GM21619 (cell line): ENCODE results near the gene PCGF3.
"Not testable (repeated sequence)": the region's sequence is repeated elsewhere in the genome, so short reads cannot be mapped to it uniquely, and the experiment has no call there.

Source experiments
- ATAC-seq: cut with Tn5 transposase; IDR thresholded peaks from one replicate; pipeline ENCODE4 v1.9.1; 2021; ENCODE audit not compliant: unreplicated experiment

Gene PCGF3

DNA sequence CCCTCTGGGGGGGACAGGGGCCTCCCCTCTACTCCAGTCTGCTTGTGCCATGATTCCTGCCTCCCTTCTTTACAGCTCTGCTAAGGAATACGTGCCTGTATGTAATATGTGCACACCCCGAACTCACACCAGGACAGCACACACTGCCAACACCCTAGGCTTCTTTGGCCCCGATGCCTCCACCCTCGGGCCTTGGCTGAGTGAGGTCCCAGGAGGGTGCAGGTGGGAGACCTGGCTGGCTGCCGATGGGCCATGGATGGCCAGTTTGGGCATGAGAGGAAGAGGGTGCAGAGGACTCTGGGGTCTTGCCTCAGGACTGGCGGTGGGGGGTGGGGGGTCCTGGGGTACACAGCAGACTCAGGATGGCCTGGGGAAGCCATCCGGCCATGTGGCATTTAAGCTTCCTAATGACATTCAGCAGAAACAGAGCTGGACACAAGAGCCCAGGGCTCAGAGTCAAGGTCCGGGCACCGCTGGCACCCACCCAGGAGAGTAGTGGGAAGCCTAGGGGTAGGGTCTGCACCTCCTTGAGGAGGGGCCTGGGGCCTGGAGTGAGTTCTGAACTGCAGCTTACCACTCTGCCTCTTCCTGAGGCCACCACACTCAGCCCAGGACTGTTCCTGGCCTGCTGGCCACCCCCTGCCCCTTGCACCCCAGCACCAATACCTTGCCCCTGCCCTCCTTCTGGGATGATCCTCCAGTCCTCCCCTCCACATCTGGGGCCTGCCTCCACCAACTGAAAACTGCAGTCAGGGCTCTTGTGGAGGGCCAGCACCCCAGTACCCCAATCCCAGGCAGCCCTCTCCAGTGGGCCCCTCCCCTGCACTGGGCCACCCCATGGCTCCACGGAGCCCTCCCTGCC lies 2.1 kb upstream of the PCGF3 start:
- no peak for ATAC-seq

DNA sequence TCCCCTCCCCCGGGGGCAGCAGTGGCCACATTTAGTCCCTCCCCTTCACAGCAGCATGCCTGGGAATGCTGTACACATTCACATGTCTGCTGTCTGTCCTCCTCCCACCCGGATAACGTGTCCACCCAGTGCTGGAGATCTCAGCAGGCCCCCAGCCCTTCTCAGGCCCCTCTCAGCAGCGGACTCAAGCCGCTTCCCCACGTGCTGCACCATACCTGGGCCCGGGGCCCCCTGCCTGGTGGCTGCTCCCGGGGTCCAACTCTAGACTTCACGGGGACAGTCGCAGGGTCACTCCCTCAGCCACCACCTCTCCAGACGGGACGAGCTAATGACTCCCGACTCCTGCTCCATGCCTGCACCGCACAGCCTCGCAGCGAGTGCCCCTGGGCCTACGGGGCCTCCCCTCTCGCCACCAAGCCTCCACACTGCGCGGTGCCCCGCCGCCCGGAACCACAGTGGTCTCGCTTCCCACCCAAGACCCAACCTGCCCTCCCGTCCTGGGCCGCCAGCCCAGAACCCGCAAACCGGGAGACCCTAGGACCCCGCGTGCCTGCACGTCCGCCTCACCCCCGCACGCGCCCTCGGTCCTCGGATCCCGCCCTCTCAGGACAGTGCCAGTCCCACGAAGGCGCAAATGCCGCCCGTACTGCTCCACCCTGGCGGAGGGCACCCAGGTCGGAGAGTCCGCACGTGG lies 1.3 kb upstream of the PCGF3 start:
- no peak for ATAC-seq

DNA sequence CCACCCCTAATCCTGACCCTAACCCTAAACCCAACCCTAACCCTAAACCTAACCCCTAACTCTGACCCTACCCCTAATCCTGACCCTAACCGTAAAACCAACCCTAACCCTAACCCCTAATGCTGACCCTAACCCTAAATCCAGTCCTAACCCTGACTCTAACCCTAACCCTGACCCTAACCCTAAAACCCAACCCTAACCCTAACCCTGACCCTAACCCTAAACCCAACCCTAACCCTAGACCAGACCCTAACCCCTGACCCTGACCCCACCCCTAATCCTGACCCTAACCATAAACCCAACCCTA lies 708 bp upstream of the PCGF3 start:
- no peak for ATAC-seq

DNA sequence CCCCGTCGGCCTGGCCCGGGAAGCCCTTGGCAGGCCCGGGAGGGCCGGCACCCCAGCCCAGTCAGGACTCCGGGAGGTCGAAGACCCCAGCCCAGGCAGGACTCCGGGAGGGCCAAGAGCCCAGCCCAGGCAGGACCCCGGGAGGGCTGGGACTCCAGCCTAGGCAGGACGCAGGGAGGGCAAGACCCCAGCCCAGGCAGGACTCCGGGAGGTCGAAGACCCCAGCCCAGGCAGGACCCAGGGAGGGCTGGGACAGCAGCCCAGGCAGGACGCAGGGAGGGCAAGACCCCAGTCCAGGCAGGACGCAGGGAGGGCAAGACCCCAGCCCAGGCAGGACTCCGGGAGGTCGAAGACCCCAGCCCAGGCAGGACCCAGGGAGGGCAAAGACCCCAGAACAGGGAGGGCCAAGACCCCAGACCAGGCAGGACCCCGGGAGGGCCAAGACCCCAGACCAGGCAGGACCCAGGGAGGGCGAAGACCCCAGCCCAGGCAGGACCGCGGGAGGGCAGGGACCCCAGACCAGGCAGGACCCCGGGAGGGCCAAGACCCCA lies 526 bp downstream of the PCGF3 start:
- ATAC-seq = not testable (repeated sequence)

DNA sequence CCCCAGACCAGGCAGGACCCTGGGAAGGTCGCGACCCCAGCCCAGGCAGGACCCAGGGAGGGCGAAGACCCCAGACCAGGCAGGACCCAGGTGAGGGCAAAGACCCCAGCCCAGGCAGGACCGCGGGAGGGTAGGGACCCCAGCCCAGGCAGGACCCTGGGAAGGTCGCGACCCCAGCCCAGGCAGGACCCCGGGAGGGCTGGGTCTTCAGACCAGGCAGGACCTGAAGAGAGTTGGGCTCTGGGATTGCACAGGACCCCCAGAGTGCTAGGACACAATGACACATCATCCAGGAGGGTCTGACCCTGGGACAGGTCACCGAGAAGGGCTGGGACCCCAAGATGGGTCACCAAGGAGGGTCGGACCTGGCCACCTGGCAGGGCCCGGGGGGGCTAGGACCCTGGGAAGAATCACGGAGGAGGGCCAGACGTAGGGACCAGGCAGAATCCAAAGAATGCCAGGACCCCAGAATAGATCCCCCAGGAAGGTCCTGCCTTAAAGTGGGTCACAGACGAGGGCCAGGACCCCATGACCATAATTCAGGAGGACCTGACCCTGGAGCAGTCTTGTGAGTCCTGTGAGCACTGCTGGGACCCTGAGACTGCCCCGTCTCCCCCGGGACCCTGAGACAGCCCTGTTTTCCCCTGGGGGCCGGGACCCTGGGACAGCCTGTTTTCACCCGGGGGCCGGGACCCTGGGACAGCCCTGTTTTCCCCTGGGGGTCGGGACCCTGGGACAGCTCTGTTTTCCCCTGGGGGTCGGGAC lies 1.4 kb downstream of the PCGF3 start:
- no peak for ATAC-seq

DNA sequence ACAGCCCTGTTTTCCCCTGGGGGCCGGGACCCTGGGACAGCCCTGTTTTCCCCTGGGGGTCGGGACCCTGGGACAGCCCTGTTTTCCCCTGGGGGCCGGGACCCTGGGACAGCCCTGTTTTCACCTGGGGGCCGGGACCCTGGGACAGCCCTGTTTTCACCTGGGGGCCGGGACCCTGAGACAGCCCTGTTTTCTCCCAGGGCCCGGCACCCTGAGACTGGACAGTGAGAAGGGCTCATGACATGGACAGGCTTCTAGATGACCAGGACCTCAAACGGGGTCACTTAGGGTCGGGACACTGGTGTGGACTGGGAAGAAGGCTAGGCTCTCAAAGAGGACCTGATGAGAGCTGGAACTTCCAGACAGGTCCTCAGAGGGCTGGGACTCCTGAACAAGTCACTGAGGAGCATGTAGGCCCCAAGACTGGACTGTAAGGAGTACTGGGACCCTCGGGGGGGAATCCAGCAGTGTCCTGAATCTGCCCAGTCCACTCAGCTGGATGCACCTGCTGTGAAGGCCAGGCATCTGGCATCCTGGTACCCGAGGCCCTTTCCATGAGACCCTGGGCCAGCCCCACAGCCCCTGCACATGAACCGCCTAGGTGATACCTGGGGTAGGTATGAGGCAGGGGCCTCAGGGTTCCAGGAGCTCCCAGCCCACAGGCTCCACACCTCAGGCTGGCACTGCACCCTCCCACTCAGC lies 2.4 kb downstream of the PCGF3 start:
- ATAC-seq = no peak

DNA sequence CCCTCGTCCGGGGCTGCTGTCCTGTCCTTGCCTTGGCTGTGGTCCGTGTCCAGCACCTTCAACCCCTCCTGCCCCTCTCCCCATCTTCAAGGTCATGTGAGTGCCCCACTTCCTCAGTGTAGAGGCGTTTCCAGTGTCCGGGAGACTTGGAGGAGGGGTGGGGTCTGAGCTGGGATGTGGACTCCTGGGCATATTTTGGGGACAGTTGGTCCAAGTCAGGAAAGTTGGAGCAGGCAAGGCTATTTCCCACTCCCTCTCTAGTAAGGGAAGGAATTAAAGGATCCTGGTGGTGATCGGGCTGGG lies 3.0 kb downstream of the PCGF3 start:
- no peak for ATAC-seq

DNA sequence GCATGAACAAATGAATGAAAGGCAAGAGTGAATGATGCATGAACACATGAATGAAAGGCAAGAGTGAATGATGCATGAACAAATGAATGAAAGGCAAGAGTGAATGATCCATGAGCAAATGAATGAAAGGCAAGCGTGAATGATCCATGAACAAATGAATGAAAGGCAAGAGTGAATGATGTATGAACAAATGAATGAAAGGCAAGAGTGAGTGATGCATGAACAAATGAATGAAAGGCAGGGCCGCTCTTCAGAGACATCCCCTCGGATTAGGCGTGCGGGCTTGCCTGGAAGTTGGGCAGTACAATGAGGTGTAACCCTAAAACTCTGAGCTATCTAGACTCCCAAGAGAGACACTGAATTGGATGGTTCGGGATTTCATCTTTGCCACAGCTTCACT lies 3.7 kb downstream of the PCGF3 start:
- ATAC-seq = no peak

DNA sequence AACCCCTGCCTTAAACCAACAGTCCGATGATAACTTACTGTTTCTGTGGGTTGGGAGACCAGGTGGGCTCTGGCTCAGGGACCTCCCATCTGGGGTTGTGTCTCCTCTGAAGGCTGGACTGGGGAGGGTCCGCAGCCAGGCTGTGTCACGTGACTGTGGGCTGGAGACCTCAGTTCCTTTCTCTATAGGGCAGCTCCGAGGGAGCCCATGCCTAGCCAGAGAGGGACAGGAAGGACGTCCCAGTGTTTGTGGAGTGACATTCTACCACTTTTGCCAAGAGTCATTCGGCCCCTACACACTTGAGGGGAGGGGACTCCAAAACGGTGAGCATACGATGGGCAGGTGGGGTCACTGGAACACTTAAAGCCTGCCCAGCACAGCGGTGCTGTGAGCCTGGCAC lies 4.5 kb downstream of the PCGF3 start:
- ATAC-seq = no peak

DNA sequence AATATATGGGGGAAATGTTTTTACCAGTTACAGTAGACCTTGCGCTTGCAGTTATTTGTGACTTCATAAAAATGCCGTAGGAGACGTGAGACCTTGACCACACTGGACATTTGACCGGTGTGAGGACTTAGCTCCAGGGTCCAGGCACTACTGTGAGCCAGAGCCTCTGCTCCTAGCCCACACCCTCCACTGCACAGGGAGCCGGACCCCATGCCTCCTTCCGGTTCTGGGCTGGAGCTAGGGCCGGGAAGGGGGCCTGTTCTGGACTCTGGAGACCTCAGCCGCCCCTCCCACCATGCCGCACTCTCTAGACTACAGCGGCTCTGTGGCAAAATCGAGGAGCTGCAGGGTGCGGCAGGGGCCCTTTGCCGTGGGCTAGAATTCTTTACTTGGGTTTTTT lies 5.3 kb downstream of the PCGF3 start:
- ATAC-seq = no peak

DNA sequence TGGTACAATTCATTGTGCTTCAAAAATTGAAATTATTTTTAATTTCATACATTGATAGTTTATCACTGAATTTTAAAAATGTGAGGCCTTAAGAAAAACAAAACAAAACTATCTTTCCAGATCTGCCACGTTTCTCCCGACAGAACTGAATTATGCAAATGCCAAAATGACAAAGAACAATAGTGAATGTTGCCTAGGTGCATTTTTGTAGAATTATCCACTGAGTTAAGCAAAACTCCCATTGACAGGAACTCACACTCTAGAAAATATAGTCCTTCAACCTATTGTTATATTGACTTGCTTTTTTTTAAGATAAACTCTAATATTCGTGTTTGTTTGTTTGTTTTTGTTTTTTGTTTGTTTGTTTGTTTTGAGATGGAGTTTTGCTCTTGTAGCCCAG lies 6.5 kb downstream of the PCGF3 start:
- ATAC-seq = no peak

DNA sequence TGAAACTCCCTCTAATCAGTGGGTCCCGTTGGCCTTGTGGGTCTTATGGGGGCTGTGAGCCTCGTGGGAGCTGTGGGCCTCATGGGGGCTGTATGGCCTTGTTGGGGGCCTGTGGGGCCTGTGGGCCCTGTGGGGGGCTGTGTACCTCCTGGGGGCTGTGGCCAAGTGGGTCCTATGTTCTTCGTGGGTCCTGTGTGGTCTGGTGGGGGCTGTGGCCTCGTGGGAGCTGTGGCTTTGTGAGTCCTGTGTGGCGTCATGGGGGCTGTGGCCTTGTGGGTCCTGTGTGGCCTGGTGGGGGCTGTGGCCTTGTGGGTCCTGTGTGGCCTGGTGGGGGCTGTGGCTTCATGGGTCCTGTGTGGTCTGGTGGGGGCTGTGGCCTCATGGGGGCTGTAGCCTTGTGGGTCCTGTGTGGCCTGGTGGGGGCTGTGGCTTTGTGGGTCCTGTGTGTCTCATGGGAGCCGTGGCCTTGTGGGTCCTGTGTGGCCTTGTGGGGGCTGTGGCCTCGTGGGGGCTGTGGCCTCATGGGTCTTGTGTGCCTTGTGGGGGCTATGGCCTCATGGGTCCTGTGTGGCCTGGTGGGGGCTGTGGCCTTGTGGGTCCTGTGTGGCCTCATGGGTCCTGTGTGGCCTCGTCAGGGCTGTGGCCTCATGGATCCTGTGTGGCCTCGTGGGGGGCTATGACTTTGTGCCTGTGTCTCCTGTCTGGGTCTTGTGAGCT lies 7.4 kb downstream of the PCGF3 start:
- no peak for ATAC-seq

DNA sequence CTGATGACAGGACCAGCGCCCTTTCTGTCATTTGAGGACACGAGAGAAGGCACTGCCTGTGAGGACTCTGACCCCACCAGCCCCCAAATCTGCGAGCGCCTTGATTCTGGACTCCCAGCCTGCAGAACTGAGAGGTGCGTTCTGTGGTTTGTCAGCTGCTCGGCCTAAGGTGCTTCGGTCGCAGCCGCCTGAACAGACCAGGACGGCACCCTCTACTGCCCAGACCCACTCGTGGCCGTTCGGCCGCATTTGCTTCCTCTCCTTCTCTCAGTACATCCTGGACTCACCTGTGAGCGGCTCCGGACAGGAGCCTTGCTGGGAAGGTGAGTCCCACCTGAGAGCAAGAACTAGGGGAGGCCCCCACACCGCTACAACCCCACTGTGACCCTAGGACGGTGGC lies 8.5 kb downstream of the PCGF3 start:
- no peak for ATAC-seq

DNA sequence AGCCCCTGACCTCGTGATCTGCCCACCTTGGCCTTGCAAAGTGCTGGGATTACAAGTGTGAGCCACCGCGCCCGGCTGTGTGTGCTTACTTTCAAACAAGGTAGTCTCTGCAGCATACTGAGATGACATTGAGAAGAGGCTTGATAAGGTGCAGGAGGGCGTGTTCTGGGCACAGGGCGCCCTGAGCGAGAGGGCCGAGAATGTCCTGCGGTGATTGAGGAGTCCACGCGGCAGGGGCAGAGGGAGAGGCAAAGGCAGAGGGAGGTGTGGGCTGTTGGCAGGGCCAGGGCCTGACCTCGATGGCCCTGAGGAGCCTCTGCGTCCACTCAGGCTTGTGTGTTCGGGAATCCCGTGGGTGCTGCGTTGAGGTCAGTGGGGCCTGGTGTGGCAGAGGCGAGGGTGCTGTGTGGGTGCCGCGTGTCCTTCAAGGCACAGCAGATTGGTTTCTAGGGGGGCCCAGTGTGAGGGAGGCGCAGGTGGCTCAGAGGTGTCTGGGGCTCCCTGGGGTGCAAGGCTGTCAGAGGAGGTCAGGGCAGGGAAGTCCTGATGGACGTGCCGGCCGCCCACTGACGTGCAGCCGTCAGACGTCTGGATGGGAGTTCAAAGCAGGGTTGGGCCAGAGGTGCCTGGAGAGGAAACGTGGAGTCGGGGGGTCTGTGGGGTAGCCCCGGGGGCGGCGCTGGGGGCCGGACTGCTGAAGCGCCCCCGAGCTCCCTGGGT lies 12.1 kb downstream of the PCGF3 start:
- ATAC-seq = no peak

DNA sequence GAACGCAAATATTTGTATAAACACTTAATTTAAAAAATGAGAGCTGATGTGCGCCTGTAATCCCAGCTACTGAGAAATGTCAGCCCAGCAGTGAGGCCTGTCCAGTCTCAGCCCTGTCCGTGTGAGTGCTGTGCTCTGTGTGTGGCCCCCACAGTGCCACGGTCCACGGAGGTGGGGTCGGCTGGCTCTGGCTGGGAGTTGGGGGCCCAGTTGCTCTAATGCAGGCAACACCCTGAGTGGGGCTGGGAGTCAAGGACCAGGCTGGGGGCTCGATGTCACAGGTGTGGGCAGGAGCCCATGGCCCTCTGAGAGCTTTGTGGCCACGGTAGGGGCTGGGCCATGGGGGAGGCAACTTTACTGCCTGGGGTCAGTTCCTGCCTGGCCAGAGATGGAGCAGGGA lies 12.8 kb downstream of the PCGF3 start:
- ATAC-seq = no peak

DNA sequence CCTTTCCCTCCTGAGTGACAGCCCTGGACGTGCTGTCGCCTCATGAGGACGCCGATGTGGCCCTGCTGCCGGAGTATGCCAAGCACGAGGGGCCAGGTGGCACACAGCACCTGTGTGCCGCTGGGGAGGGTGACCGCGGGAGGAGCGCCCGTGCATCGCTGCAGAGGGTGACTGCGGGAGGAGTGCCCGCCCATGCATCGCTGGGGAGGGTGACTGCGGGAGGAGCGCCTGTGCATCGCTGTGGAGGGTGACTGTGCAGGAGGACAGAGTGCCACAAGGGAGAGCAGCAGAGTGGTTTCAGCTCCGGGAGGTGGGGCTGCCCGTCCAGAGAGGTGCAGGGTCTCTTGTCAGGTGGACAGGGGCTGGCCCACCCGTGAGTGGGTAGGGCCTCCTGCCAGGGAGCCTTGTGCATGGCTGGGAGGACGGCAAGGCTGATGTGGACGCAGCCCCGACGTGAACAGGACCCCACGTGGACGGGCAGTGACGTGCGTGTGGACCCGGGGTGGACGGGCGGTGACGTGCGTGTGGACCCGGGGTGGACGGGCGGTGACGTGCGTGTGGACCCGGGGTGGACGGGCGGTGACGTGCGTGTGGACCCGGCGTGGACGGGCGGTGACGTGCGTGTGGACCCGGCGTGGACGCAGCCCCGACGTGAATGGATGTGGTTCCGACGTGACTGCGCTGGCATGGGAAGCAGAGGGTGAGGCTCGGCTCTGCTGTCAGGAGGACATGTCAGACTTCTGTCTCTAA lies 14.7 kb downstream of the PCGF3 start:
- no peak for ATAC-seq

DNA sequence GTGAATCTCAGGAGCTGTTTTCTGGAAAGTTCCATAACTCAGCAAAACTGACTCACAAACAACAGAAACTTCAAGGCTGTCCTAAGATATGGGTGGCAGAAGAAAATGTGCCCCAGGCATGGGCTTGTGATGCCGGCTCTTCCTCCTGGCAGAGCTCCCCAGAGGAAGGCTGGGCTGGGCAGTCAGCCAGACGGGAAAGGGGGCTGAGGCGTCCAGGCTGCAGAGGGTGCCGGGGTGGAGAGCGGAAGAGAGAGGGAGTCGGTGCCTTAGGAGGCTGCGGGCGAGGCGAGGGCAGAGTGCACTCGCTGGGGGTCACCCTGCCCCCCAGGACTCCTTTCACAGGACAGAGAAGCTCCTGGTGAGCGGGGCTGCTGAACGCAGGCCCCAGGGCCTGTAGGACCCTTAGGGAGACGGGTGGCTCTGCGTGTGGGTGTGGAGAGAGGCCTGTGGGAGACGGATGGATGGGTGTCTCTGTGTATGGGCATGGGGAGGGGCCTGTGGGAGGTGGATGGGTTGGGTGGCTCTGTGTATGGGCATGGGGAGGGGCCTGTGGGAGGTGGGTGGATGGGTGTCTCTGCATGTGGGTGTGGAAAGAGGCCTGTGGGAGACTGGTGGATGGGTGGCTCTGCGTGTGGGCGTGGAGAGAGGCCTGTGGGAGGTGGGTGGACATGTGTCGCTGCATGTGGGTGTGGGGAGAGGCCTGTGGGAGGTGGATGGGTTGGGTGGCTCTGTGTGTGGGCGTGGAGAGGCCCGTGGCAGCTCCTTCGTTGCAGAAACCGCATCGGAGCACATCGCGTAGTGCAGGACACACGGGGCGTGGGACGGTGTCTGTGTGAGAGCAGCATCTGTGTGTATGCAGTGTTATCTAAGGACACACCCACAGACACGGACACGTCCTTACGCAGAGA lies 15.9 kb downstream of the PCGF3 start:
- ATAC-seq = no peak

DNA sequence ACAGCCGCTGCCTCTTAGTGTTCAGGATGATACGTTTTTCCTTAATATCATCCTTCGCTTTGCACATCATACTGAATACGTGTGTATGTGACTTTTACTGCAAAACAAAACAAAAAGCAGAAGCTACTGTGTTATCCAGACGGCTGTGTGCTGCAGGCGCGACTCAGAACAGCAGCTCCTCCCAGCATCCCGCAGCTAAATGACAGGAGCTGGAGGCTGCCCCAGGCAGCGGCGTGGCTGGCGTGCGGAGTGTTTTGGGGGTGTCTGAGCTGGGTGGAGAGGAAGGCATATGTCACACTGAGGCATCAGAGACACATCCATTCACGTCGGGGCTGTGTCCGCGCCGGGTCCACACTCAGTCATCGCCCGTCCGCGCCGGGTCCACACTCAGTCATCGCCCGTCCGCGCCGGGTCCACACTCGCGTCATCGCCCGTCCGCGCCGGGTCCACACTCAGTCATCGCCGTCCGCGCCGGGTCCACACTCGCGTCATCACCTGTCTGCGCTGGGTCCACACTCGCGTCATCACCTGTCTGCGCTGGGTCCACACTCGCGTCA lies 16.6 kb downstream of the PCGF3 start:
- no peak for ATAC-seq
